ENCODE results near the gene PLAAT5. TPM values are rescaled to one million over a fixed set of nuclear protein-coding genes. Genes with fewer than 3 reads are reported as not detected.

PLAAT5 gene
- total RNA-seq, 1 experiment from 2014 or later = 8.5 TPM

GRCh38 chr11:63478896-63479295, 12.1 kb downstream of the PLAAT5 start:
- Histone ChIP-seq H3K23ac (ENCODE audit: insufficient read length, low read depth, low read length) (no peak overlapping the region), H3K14ac (ENCODE audit: insufficient read depth, low read length) (no peak overlapping the region), H3K27ac (ENCODE audit: insufficient read length, low read depth, low read length) (no peak overlapping the region), H2BK15ac (ENCODE audit: low read depth, low read length) (no peak overlapping the region), H3K23me2 (ENCODE audit: insufficient read length, low read depth, low read length, poor library complexity, severe bottlenecking) (no peaks in the 10 kb centered on the region), H3K79me1 (ENCODE audit: insufficient read depth, low read depth, low read length, poor library complexity, severe bottlenecking) (no peaks in the 10 kb centered on the region), H4K8ac (replicated peaks; ENCODE audit: insufficient read length, low read depth, low read length) (no peak overlapping the region), H2BK20ac (ENCODE audit: low read depth, low read length, poor library complexity, severe bottlenecking) (no peak overlapping the region), H3K56ac (ENCODE audit: insufficient read length, low read depth, low read length) (no peak overlapping the region), H2AFZ (ENCODE audit: low read length) (no peak overlapping the region), H4K91ac (ENCODE audit: insufficient read length, low read depth, low read length) (no peak overlapping the region), H3K27me3 (ENCODE audit: insufficient read depth, low read length) (no peaks in the 10 kb centered on the region), H3K79me2 (ENCODE audit: insufficient read depth, low read length) (no peaks in the 10 kb centered on the region), H3K4ac (ENCODE audit: low read depth, low read length) (no peak overlapping the region), H2AK5ac (ENCODE audit: insufficient read length, low read length) (no peak overlapping the region), H3K4me2 (ENCODE audit: insufficient read depth, insufficient read length, low read length) (no peak overlapping the region), H3K9me3 (ENCODE audit: control insufficient read depth, low read depth, low read length) (peaks cover 5% of the 10 kb centered on the region), H2BK12ac (ENCODE audit: insufficient read length, low read depth, low read length) (no peak overlapping the region), H3T11ph (ENCODE audit: low read length) (no peak overlapping the region), H2BK120ac (ENCODE audit: low read depth, low read length, poor library complexity, severe bottlenecking) (no peak overlapping the region), H3K9ac (ENCODE audit: extremely low read depth, insufficient read length, low read length) (no peak overlapping the region), H4K5ac (ENCODE audit: insufficient read length, low read depth, low read length) (no peak overlapping the region), H4K20me1 (ENCODE audit: control insufficient read depth, insufficient read depth, insufficient read length) (no peaks in the 10 kb centered on the region), H2BK5ac (ENCODE audit: insufficient read length, low read length) (no peak overlapping the region), H3K4me1 (ENCODE audit: insufficient read depth, low read length) (peaks cover 3% of the 10 kb centered on the region; the same call in 1 of the 2 replicates), H3K18ac (ENCODE audit: insufficient read length, low read depth, low read length) (no peak overlapping the region)
- peaks cover 5 to 24% of the 10 kb centered on the region in 2 experiments; a peak in 3 of 4 replicates for H3K4me1 Mint-ChIP-seq
- no CpG with 5 or more reads among the region's 5 CpGs for WGBS (ENCODE audit: extremely low coverage, insufficient read length, low lambda C conversion rate)
- peak; percentile 94 for TF ChIP-seq CTCF (conservative IDR thresholded peaks at IDR 0.05)
- no peaks in the 10 kb centered on the region for H3K27me3 Mint-ChIP-seq (ENCODE audit: low read depth)
- peaks cover under 1 to 25% (median 22%) of the 10 kb centered on the region in 3 experiments; a peak in 6 of 7 replicates for H3K36me3 Mint-ChIP-seq (ENCODE audit: insufficient read depth in 1 of 3, low read depth in 3 of 3)
- H3K27ac Mint-ChIP-seq = no peak overlapping the region
- H3K4me3 Mint-ChIP-seq = no peak overlapping the region
- peaks cover 18 to 23% of the 10 kb centered on the region in 2 experiments for H3K9me3 Mint-ChIP-seq
- peak; percentile 74 for DNase-seq
